Mesenchymal stem cell (in vitro differentiated cells and primary cell): ENCODE data around the gene MCRIP2.
A peak's percentile ranks its signal among the peaks of the same experiment; 100 is the strongest.

Experiments
- DNase-seq: peaks from one replicate; pipeline ENCODE4 v3.0.0-alpha.2; 2013
- H2AFZ ChIP-seq: one replicate; pipeline ENCODE4 v1.6.1; 2013; ENCODE audit warnings: low read depth, mild to moderate bottlenecking, control low read depth, inconsistent platforms, low read length, moderate library complexity
- H2AK5ac ChIP-seq: 2 replicates; pipeline ENCODE4 v1.6.1; 2013; ENCODE audit warnings: low read length, moderate library complexity, mild to moderate bottlenecking, inconsistent platforms; ENCODE audit not compliant: severe bottlenecking
- H2BK120ac ChIP-seq: one replicate; pipeline ENCODE4 v1.6.1; 2013; ENCODE audit warnings: low read depth, mild to moderate bottlenecking, inconsistent platforms, low read length, moderate library complexity
- H2BK12ac ChIP-seq, 2 experiments: one replicate each; pipeline ENCODE4 v1.6.1; 2013; ENCODE audit warnings: inconsistent platforms in 2 of 2, low read length in 2 of 2, mild to moderate bottlenecking in 2 of 2, moderate library complexity in 2 of 2, control low read depth in 1 of 2
- H2BK15ac ChIP-seq: one replicate; pipeline ENCODE4 v1.6.1; 2013; ENCODE audit warnings: mild to moderate bottlenecking, low read depth, inconsistent platforms; ENCODE audit not compliant: poor library complexity, severe bottlenecking
- H2BK5ac ChIP-seq: 2 replicates; pipeline ENCODE4 v1.6.1; 2013; ENCODE audit warnings: low read depth, mild to moderate bottlenecking, low read length, control low read depth, inconsistent platforms; ENCODE audit not compliant: poor library complexity, severe bottlenecking
- H3K14ac ChIP-seq, 2 experiments: one replicate each; pipeline ENCODE4 v1.6.1; 2013; ENCODE audit warnings: inconsistent platforms in 2 of 2, low read length in 2 of 2, control low read depth in 1 of 2, mild to moderate bottlenecking in 1 of 2, moderate library complexity in 1 of 2
- H3K18ac ChIP-seq, 2 experiments: one replicate each; pipeline ENCODE4 v1.6.1; 2013; ENCODE audit warnings: inconsistent platforms in 2 of 2, low read length in 2 of 2, control low read depth in 1 of 2, low read depth in 1 of 2, mild to moderate bottlenecking in 1 of 2
- H3K23ac ChIP-seq, 2 experiments: one replicate each; pipeline ENCODE4 v1.6.1; 2013; ENCODE audit warnings: inconsistent platforms in 2 of 2, low read length in 2 of 2, mild to moderate bottlenecking in 2 of 2, moderate library complexity in 2 of 2, control low read depth in 1 of 2
- H3K27ac ChIP-seq: 2 replicates; pipeline ENCODE4 v1.5.1; 2013; ENCODE audit warnings: mild to moderate bottlenecking, moderate library complexity, low read length, control low read depth, inconsistent platforms; ENCODE audit not compliant: poor library complexity, severe bottlenecking
- H3K27me3 ChIP-seq, 2 experiments: 2 replicates each; pipeline versions ENCODE4 v1.6.1 to v1.7.0; 2013; ENCODE audit warnings: low read length in 2 of 2, mild to moderate bottlenecking in 2 of 2, moderate library complexity in 2 of 2, control low read depth in 1 of 2, inconsistent platforms in 1 of 2; ENCODE audit not compliant: control insufficient read depth in 1 of 2, insufficient read depth in 1 of 2
- H3K36me3 ChIP-seq, 2 experiments: 2 replicates each; pipeline versions ENCODE4 v1.6.1 to v1.7.0; 2013; ENCODE audit warnings: low read length in 2 of 2, control low read depth in 1 of 2, inconsistent platforms in 1 of 2, low read depth in 1 of 2, mild to moderate bottlenecking in 1 of 2; ENCODE audit not compliant: insufficient read depth in 2 of 2, control insufficient read depth in 1 of 2
- H3K4ac ChIP-seq, 2 experiments: one replicate each; pipeline ENCODE4 v1.6.1; 2013; ENCODE audit warnings: inconsistent platforms in 2 of 2, low read length in 2 of 2, mild to moderate bottlenecking in 2 of 2, moderate library complexity in 2 of 2, control low read depth in 1 of 2, low read depth in 1 of 2
- H3K4me1 ChIP-seq: 2 replicates; pipeline ENCODE4 v1.6.1; 2013; ENCODE audit warnings: low read depth, low read length, control low read depth; ENCODE audit not compliant: control insufficient read depth, insufficient read depth
- H3K4me2 ChIP-seq: 2 replicates; pipeline ENCODE4 v1.6.1; 2013; ENCODE audit warnings: low read length, mild to moderate bottlenecking, inconsistent platforms; ENCODE audit not compliant: poor library complexity, severe bottlenecking
- H3K4me3 ChIP-seq, 2 experiments: 2 replicates each; pipeline versions ENCODE4 v1.5.1 to v1.7.0; 2013; ENCODE audit warnings: low read length in 2 of 2, mild to moderate bottlenecking in 2 of 2, control low read depth in 1 of 2, low read depth in 1 of 2; ENCODE audit not compliant: insufficient read depth in 1 of 2
- H3K79me1 ChIP-seq: replicated peaks from 2 replicates; pipeline ENCODE4 v1.6.1; 2013; ENCODE audit warnings: mild to moderate bottlenecking, control low read depth, low read length, inconsistent platforms; ENCODE audit not compliant: poor library complexity, severe bottlenecking
- H3K9ac ChIP-seq: 2 replicates; pipeline ENCODE4 v1.7.0; 2013; ENCODE audit warnings: mild to moderate bottlenecking, low read length, moderate library complexity
- H3K9me3 ChIP-seq: 2 replicates; pipeline ENCODE4 v1.7.0; 2013; ENCODE audit warnings: mild to moderate bottlenecking, low read length; ENCODE audit not compliant: control insufficient read depth
- H4K8ac ChIP-seq: one replicate; pipeline ENCODE4 v1.6.1; 2013; ENCODE audit warnings: inconsistent platforms, mild to moderate bottlenecking, low read length, moderate library complexity
- H4K91ac ChIP-seq: one replicate; pipeline ENCODE4 v1.6.1; 2013; ENCODE audit warnings: mild to moderate bottlenecking, low read length, inconsistent platforms
- WGBS: methylation state at CpG from one replicate; pipeline ENCODE4 v1.1.7; 2013; ENCODE audit warnings: mixed read lengths; 5-methylcytosine and 5-hydroxymethylcytosine counted together

Gene MCRIP2

DNA sequence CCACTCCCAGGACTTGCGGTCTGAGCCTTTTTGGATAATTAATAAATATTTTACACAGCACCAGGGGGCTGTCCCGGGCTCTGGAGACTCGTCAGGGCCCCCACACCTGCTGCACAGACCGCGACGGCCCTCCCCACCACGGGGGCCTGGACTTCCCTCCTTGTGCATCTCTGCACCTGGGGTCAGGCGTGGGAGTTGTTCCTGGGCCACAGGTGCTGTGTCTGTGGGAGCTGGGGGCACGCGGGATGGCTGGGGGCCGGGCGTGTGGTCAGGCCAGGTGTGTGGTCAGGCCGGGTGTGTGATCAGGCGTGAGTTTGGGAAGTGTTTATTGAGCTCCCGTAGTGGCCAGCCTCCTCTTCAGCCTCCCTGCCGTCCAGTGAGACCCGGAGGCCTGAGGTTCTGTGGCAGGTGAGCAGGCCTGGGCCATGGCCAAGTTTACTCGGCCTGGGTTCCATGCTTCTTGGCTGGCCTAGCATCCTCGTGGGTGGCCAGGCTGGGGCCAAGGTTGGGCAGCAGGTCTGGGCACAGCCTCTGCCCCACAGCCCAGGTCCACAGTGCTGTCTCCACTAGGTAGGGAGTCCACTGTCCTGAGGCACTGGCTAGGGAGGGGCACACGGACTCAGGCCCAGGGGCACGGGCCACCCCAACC is 36.7 kb downstream of the MCRIP2 start:
- no peak overlapping the region for H2BK12ac ChIP-seq
- H3K79me1 ChIP-seq, result peaks cover 2% of the 10 kb centered on the region
- no peak overlapping the region for H4K8ac ChIP-seq
- H2AFZ ChIP-seq, result no peak overlapping the region
- peak overlapping the region; percentile 1 for H2AK5ac ChIP-seq
- H3K4me1 ChIP-seq, result peaks cover 62% of the 10 kb centered on the region
- H3K18ac ChIP-seq, result no peak overlapping the region
- H3K4me3 ChIP-seq, result no peak overlapping the region
- no peaks in the 10 kb centered on the region for H3K9me3 ChIP-seq
- H2BK15ac ChIP-seq, result no peak overlapping the region
- no peak for DNase-seq
- no peak overlapping the region for H2BK120ac ChIP-seq
- H3K14ac ChIP-seq, result no peak overlapping the region
- H3K4ac ChIP-seq, result no peak overlapping the region
- no peak overlapping the region for H4K91ac ChIP-seq
- no peak overlapping the region for H2BK5ac ChIP-seq
- H3K9ac ChIP-seq, result no peak overlapping the region
- H3K27ac ChIP-seq, result no peak overlapping the region
- no peaks in the 10 kb centered on the region for H3K27me3 ChIP-seq
- peaks cover 24 to 53% of the 10 kb centered on the region in 2 experiments for H3K36me3 ChIP-seq
- no peak overlapping the region for H3K23ac ChIP-seq
- WGBS, result 92% methylated on average over 21 of the region's 21 CpGs
- H3K4me2 ChIP-seq, result no peak overlapping the region

DNA sequence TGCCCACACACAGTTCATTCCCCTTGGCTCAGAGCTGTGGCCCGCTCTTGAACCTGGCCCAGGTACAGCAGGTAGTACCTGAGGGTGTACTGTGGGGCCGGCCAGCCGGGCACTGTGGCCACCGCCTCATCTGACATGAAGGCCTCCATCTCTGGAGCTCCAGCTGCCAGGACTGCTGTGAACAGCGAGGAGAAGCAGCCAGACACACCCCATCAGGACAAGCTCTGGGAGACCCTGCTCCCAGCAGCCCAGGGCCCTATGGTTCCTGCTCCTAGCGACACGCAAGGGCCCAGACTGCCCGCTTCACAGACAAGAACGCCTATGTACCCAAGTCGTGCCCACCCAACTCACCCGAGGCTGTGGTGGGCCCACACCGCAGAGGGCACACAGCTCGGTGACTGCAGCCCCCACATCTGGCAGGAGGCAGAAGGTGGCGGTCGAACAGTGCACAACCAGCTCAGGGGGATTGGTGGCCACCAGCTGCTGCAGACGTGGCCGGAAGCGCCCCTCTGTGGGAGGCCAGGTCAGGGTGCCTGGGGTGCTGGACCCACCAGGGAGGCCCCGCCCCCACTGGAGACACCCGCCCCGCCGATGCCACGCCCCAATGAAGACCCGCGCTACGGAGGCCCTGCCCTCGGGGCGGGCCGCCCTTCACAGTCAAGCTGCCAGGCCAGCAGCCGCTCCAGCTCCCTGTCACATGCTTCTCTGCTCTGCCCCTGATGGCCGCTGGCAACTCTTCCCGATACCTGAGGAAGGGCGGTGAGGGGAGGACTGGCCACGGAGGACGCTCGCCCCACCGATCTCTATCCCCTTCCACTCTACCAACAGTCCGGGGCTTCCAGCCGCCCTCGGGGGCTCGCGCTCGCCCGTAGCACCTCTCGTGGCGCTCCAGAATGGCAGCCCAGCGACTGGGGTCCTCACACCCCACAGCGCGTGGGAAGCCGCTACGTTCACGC is 37.5 kb downstream of the MCRIP2 start:
- DNase-seq, result peak; percentile 67
- H3K18ac ChIP-seq, result peak overlapping the region; percentile 50 to 95
- peak overlapping the region; percentile 83 for H3K27ac ChIP-seq
- no peaks in the 10 kb centered on the region for H3K9me3 ChIP-seq
- peak overlapping the region; percentile 15 for H2BK15ac ChIP-seq
- peaks cover 68% of the 10 kb centered on the region for H3K4me1 ChIP-seq
- peaks cover 22 to 51% of the 10 kb centered on the region in 2 experiments for H3K36me3 ChIP-seq
- peak overlapping the region; percentile 52 to 80 for H3K4me3 ChIP-seq
- no peak overlapping the region for H2BK5ac ChIP-seq
- H2AK5ac ChIP-seq, result peak overlapping the region; percentile 1
- peak overlapping the region; percentile 33 for H2AFZ ChIP-seq
- 38% methylated on average over 46 of the region's 52 CpGs for WGBS
- H4K91ac ChIP-seq, result peak overlapping the region; percentile 70
- peak overlapping the region; percentile 14 to 70 for H2BK12ac ChIP-seq
- peak overlapping the region; percentile 55 for H3K9ac ChIP-seq
- H3K14ac ChIP-seq, result peak overlapping the region in 1 of 2 experiments; percentile 92
- H3K27me3 ChIP-seq, result no peaks in the 10 kb centered on the region
- peak overlapping the region; percentile 86 for H4K8ac ChIP-seq
- H2BK120ac ChIP-seq, result no peak overlapping the region
- peak overlapping the region; percentile 88 for H3K4me2 ChIP-seq
- H3K4ac ChIP-seq, result peak overlapping the region; percentile 10 to 92
- H3K23ac ChIP-seq, result no peak overlapping the region
- H3K79me1 ChIP-seq, result peaks cover 6% of the 10 kb centered on the region

DNA sequence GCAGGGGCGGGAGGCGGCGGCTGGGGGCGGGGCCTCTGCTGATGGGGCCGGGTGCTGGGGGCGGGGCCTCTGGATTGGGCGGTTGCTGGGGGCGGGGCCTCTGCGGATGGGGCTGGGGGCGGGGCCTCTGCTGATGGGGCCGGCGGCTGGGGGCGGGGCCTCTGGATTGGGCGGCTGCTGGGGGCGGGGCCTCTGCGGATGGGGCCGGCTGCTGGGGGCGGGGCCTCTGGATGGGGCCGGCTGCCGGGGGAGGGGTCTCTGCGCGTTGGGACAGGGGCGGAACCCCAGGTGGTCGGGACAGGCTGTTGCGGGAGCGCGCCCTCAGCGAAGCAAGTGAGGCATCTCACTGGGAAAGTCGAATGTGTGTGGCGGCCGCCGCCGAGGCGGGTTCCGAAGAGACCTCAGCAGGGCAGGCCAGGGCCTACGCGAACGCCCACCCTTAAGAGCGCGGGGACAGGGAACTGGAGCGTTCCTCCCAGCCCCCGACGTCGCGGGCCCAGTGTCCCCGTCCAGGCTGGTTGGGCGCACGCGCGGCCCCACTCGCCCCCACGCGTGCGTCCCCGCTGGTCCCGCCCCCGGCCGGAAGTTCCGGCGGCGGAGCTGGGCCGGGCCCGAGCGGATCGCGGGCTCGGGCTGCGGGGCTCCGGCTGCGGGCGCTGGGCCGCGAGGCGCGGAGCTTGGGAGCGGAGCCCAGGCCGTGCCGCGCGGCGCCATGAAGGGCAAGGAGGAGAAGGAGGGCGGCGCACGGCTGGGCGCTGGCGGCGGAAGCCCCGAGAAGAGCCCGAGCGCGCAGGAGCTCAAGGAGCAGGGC is 38.4 kb downstream of the MCRIP2 start, which contains the start of gene STUB1:
TSS of gene STUB1 (plus strand) at position 597 of the 811 bp plus-strand sequence. CDS start at position 713, 116 bp downstream.
- H3K36me3 ChIP-seq, result peaks cover 24 to 52% of the 10 kb centered on the region in 2 experiments
- H2BK120ac ChIP-seq, result peak within 1 kb of the TSS; percentile 91
- peak within 1 kb of the TSS in 1 of 2 experiments; percentile 92 for H3K14ac ChIP-seq
- DNase-seq, result peak; percentile 90
- peak within 1 kb of the TSS; percentile 83 for H4K91ac ChIP-seq
- no peaks in the 10 kb centered on the region for H3K9me3 ChIP-seq
- H4K8ac ChIP-seq, result peak within 1 kb of the TSS; percentile 92
- H2BK15ac ChIP-seq, result peak within 1 kb of the TSS; percentile 15
- peak within 1 kb of the TSS; percentile 88 for H3K27ac ChIP-seq
- H3K4ac ChIP-seq, result peak within 1 kb of the TSS; percentile 91 to 92
- H3K4me1 ChIP-seq, result peaks cover 71% of the 10 kb centered on the region
- H3K27me3 ChIP-seq, result no peaks in the 10 kb centered on the region
- H3K79me1 ChIP-seq, result peaks cover 8% of the 10 kb centered on the region
- H3K18ac ChIP-seq, result peak within 1 kb of the TSS; percentile 58 to 99
- H2BK5ac ChIP-seq, result peak within 1 kb of the TSS; percentile 20
- peak within 1 kb of the TSS; percentile 88 for H3K4me2 ChIP-seq
- H3K9ac ChIP-seq, result peak within 1 kb of the TSS; percentile 94
- H3K23ac ChIP-seq, result peak within 1 kb of the TSS in 1 of 2 experiments; percentile 85
- H2AFZ ChIP-seq, result peak within 1 kb of the TSS; percentile 81
- no peak within 1 kb of the TSS for H2AK5ac ChIP-seq
- H3K4me3 ChIP-seq, result peak within 1 kb of the TSS; percentile 80 to 93
- H2BK12ac ChIP-seq, result peak within 1 kb of the TSS in 1 of 2 experiments; percentile 70
- WGBS, result 3% methylated on average over 46 of the region's 91 CpGs
